ENCODE measurements around the gene CCDC122.

CCDC122 gene

GRCh38 chr13:43815204-43815603 is 64.3 kb downstream of the CCDC122 start:
- Histone ChIP-seq H3K9me2 (replicated peaks; ENCODE audit: insufficient read depth, low read length) (no peaks in the 10 kb centered on the region), H3F3A (ENCODE audit: insufficient read depth, low read length) (no peaks in the 10 kb centered on the region), H3K27me3 (replicated peaks; ENCODE audit: insufficient read depth, low read length) (no peaks in the 10 kb centered on the region), H2AFZ (ENCODE audit: low read length) (no peak overlapping the region), H3K27ac (ENCODE audit: low read length) (no peak overlapping the region), H3K36me3 (replicated peaks; ENCODE audit: insufficient read depth, low read length) (no peaks in the 10 kb centered on the region), H3K9me3 (replicated peaks; ENCODE audit: insufficient read depth, low read length) (no peaks in the 10 kb centered on the region), H3K4me1 (ENCODE audit: low read length) (no peaks in the 10 kb centered on the region), H4K20me1 (ENCODE audit: insufficient read depth, low read length) (no peaks in the 10 kb centered on the region), H3K4me3 (ENCODE audit: low read length) (no peak overlapping the region), H3K4me2 (ENCODE audit: low read depth, low read length) (no peak overlapping the region), H3K9ac (ENCODE audit: low read length) (no peak overlapping the region), H3K79me2 (ENCODE audit: low read length) (no peaks in the 10 kb centered on the region)
- no peak for DNase-seq
- TF ChIP-seq EZH2phosphoT487 (IDR thresholded peaks at IDR 0.05; ENCODE audit: low read length) (no peak), CTCF (IDR thresholded peaks at IDR 0.05; ENCODE audit: low read length) (no peak), EZH2 (optimal IDR thresholded peaks at IDR 0.05; ENCODE audit: low read depth, low read length) (no peak)

- Histone ChIP-seq H3K79me2 (ENCODE audit: low read length) (no peaks in the 10 kb centered on the region), H3F3A (ENCODE audit: insufficient read depth, low read length) (no peaks in the 10 kb centered on the region), H3K9ac (ENCODE audit: low read length) (no peak overlapping the region), H3K4me1 (ENCODE audit: low read length) (no peaks in the 10 kb centered on the region), H3K4me2 (ENCODE audit: low read depth, low read length) (no peak overlapping the region), H2AFZ (ENCODE audit: low read length) (no peak overlapping the region), H4K20me1 (ENCODE audit: insufficient read depth, low read length) (no peaks in the 10 kb centered on the region), H3K36me3 (replicated peaks; ENCODE audit: insufficient read depth, low read length) (no peaks in the 10 kb centered on the region), H3K27ac (ENCODE audit: low read length) (no peak overlapping the region), H3K27me3 (replicated peaks; ENCODE audit: insufficient read depth, low read length) (no peaks in the 10 kb centered on the region), H3K9me3 (replicated peaks; ENCODE audit: insufficient read depth, low read length) (no peaks in the 10 kb centered on the region), H3K9me2 (replicated peaks; ENCODE audit: insufficient read depth, low read length) (no peaks in the 10 kb centered on the region), H3K4me3 (ENCODE audit: low read length) (no peak overlapping the region)
- DNase-seq = no peak
- TF ChIP-seq EZH2phosphoT487 (IDR thresholded peaks at IDR 0.05; ENCODE audit: low read length) = no peak
- no peak for TF ChIP-seq CTCF (IDR thresholded peaks at IDR 0.05; ENCODE audit: low read length)
- no peak for TF ChIP-seq EZH2 (optimal IDR thresholded peaks at IDR 0.05; ENCODE audit: low read depth, low read length)
These were observed 70.9 kb downstream of the CCDC122 start for GRCh38 chr13:43808676-43809075.

- no peak for TF ChIP-seq EZH2 (optimal IDR thresholded peaks at IDR 0.05; ENCODE audit: low read depth, low read length)
- no peak for TF ChIP-seq EZH2phosphoT487 (IDR thresholded peaks at IDR 0.05; ENCODE audit: low read length)
- TF ChIP-seq CTCF (IDR thresholded peaks at IDR 0.05; ENCODE audit: low read length) = no peak
- Histone ChIP-seq H4K20me1 (ENCODE audit: insufficient read depth, low read length) (no peaks in the 10 kb centered on the region), H3K27ac (ENCODE audit: low read length) (no peak overlapping the region), H3K9me3 (replicated peaks; ENCODE audit: insufficient read depth, low read length) (no peaks in the 10 kb centered on the region), H3K36me3 (replicated peaks; ENCODE audit: insufficient read depth, low read length) (no peaks in the 10 kb centered on the region), H3K27me3 (replicated peaks; ENCODE audit: insufficient read depth, low read length) (no peaks in the 10 kb centered on the region), H3K79me2 (ENCODE audit: low read length) (no peaks in the 10 kb centered on the region), H3K4me1 (ENCODE audit: low read length) (no peaks in the 10 kb centered on the region), H3K9ac (ENCODE audit: low read length) (no peak overlapping the region), H3K4me2 (ENCODE audit: low read depth, low read length) (no peak overlapping the region), H3F3A (ENCODE audit: insufficient read depth, low read length) (no peaks in the 10 kb centered on the region), H2AFZ (ENCODE audit: low read length) (no peak overlapping the region), H3K4me3 (ENCODE audit: low read length) (no peak overlapping the region), H3K9me2 (replicated peaks; ENCODE audit: insufficient read depth, low read length) (no peaks in the 10 kb centered on the region)
- no peak for DNase-seq
These were observed 73.8 kb downstream of the CCDC122 start for GRCh38 chr13:43805681-43806128.

All from MM.1S (cell line).